G401.6 (cell line): ENCODE measurements around the gene TBX6.

Source experiments
- FAIRE-seq: peaks from 2 replicates; lab custom pipeline; 2012; peaks lifted over from hg19 to GRCh38; lab: Jason Lieb, UNC

Gene TBX6

DNA sequence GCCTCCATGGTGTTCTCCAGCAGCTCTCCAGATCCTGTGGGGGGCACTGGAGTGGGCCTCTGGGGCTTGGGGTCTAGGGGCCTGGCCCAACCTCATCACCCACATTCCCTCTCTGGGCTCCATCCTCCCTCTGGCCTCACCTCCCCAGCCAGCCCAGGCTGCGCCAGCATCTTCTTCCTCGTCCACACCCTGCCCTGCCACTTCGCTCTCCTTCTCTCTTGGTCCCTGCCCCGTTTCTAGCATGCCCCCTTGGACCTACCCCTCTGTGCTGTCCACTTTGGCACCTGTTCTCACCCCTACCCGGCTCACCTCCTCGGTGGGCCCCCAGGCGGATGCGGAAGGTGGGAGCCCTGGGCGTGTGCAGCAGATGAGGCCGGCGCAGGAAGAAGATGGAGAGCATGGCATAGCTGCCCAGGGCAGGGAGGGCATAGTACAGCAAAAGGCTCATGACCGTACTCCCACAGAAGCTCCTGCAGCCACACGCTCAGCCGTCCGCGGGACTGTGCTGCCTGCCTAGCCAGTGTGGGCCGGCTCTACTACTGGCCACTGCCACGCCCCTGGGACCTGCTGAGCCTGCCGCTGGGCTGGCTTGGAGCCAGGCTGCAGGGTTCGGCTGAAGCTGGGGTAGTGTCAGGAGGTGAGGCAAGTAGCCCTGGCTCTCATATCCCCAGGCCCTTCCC, 21.4 kb upstream of the TBX6 start, which contains the start of gene GDPD3:
GDPD3 (minus strand) TSS at position 507 of the 680 bp plus-strand sequence; CDS start at position 448, 59 bp downstream.
- no peak for FAIRE-seq

DNA sequence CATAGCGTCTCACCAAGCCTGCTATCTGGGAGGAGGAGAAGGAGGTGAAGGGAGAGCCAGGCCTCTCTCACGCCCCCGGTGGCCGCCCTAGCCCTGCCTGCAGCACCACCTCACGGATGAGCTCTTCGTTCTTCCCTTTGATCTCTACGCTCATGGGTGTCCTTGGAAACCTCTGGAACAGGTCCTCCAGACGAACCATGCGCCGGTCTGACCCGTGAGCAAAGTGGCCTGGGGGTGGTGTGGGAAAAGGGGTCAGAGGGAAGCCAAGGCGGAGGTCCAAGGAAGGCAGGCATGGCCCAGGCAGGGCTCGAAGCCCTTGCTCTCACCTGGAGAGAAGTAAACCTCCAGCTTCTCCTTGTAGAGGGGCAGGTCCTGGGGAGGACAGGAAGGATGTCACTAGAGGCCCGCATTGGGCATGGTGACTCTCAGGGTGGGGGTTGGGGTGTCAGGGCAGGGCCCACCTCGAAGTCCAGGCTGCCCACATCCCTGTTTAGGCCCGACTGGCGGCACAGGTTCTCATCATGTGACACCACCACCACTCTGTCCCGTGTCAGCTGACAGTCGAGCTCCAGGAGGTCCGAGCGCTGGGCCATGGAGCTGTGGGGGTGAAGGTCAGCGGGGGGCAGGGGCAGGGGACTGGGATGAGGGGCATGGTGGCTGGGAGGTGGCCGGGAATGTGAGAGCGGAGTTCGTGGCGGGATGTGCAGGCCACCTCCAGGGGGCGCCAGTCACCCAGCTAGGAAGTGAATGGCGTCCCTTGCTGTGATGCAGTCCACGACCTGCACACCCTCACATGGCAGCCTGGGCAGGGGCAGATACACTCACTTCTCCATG, 20.7 kb upstream of the TBX6 start:
- no peak for FAIRE-seq

- no peak for FAIRE-seq
Measured at GRCh38 chr16:30110661-30111060, 18.9 kb upstream of the TBX6 start.

- no peak for FAIRE-seq
Measured at GRCh38 chr16:30108059-30108850, 16.5 kb upstream of the TBX6 start.

DNA sequence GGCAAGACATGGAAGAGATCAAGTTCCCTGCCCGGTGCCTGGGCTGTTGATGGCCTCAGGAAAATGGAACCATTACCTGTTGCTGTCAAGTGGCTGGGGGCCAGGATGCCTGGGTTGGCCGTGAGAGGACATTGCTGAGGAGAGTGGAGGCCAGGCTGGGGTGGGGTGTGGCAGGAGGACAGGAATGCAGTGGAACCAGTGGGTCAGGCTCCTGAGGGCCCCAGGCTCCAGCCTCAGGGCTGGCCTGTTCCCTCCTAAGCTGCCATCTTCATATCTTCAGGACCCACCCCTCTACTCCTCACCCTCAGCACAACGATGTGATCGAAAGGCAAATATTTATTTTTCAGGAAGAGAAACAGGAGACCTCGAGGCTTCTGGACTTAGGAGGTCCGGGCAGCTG, 12.8 kb upstream of the TBX6 start:
- FAIRE-seq, result no peak

DNA sequence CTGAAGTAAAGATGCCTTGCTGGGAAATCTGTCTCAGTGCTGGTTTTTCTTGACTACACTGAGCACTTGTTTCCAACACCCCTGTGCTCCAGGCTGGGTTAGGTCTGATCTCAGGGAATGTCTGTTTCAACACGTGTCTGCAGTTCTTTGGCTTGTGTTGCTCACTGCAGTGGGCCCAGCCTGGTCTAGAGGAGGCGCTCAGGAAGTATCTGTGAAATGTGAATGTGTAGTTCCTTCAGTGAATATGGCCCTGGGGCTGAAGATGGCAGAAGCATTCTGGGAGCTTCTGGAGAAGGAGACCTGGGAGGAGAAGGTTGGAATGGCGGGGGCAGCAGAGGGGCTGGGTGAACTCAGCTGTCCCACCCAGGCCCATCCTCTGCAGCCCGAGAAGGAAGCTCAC, 12.4 kb upstream of the TBX6 start:
- FAIRE-seq, result no peak

DNA sequence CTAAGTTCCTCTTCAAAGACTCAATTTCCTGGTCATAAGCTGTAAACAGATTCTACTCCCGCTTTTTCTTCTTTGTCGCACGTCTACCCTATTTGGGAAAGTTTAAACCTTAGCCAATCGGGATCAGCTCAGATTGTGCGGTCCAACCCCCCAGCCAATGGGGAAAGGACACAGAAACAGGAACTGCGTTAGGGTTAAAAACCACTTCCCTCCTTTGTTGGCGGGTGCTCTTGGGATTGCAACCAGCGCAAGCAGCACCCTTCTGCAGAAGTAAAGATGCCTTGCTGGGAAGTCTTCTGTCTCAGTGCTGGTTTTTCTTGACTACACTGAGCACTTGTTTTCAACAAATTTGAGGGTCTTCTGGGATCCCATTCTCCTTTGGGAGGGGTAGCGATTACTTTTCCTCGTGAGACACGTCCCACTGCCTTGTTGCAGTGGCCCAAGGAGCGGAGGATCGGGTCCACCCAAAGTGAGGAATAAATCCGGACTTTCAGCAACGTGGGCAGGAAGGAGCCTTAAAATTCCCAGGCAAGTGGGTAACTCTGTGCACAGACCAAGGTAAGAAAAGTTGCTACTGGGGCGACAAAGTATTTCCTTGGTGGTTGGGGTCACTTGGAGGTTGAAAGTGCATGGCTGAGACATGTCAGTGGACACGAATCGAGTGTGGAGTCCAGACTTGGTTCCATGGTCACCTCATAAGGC, 5.3 kb upstream of the TBX6 start:
- no peak for FAIRE-seq

GRCh38 chr16:30096105-30096861, 4.6 kb upstream of the TBX6 start, which contains the start of gene YPEL3:
Gene YPEL3 (minus strand): TSS chr16:30096213. CDS start chr16:30095482, 731 bp downstream.
- FAIRE-seq, result no peak

DNA sequence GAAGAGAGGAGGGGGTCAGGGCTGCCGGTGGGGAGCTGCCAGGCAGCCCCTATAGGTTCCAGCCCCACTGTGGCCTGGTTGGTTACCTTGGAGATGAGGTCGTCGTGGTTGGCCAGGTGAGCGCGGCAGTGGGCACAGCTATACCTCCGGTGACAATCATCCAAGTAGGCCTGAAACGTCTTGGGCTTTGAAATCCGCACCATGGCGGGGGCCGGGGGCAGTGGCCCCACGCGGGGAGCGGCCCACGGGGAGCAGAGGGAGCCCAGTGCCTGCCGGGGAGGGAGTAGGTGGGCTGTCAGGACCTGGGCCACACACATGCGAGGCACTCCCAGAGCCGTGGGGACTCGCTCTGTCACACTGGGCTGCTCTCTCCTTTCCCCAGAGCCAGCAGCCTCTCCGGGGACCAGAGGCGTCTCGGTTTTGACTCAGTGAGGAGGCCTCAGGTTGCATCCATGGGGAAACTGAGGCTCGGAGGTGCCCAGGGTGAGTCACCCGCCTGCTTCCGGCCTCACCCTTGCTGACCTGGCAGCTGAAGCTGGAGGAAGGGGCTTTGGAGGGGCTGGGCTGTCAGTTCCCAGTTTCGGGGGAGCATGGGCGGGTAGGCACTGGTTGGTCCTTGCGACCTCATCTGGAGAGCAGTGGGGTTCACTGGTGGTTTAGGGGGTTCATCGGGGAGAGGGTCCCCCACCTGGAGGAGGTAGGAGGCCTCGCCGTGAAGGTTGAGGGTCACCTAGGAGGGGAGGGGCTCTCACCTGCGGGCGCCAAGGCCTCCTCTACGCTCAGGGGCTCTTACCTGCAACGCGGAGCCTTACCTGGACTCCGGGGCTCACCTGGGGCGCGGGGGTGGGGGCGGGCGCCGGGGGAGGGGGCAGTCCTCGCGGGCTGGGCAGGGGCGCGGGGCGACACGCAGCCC, 3.7 kb upstream of the TBX6 start:
- no peak for FAIRE-seq

DNA sequence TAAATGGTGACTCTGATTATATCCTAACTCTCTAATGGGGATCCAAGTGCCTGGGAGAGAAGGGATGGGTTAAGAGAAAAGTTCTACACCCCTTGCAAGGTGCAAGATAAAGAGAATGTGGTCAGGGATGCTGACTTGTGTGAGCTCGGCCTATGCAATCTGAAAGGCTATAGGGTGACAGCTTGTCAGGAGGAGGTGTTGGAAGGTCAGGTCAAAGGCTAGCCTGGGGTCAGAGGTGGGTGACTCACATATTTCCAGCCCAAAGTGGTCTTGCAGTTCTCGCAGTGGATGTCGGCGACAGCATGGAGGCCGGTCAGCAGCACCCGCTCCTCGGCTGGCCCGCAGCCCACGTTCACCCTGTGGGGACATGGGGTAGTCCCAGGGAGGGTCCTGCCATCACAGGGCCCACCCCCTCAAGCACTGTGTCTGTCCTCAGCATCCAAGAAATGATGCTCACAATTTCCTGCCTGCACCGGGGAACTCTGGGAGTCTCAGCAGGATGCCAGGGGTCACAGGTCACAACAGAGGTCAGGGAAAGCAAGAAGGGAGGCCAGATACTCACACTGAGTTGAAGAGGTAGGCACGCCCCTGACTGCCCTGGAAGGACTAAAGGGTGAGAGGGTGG, 2.9 kb upstream of the TBX6 start:
- no peak for FAIRE-seq

DNA sequence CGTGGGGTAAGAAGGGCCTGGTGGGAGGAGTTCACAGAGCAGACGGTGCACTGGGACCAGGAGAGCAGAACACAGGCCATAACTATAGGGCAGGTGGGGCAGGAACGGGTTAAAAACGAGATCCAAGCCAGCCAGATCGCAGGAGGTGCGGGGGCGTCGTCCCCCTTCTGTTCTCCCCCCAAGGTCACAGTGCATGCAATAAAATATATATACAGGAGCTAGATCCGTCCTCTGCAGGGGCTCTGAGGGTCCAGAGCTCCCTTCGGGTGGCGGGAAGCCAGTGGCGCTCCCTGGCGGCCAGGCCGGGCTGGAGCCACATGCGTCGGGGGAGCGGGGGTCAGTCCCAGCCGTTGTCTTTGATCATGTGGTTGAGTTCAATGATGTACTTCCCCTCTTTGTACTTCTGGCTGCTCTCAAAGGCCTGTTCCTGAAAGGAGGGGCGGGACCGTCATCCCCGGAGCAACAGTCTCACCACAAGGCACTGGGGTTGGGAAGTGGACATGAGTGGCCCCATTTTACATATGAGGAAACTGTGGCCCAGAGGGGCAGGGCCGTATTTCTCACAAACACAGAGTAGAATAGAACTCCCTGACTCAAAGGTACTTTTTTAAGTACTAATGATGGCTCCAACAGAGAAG, 768 bp upstream of the TBX6 start:
- no peak for FAIRE-seq

DNA sequence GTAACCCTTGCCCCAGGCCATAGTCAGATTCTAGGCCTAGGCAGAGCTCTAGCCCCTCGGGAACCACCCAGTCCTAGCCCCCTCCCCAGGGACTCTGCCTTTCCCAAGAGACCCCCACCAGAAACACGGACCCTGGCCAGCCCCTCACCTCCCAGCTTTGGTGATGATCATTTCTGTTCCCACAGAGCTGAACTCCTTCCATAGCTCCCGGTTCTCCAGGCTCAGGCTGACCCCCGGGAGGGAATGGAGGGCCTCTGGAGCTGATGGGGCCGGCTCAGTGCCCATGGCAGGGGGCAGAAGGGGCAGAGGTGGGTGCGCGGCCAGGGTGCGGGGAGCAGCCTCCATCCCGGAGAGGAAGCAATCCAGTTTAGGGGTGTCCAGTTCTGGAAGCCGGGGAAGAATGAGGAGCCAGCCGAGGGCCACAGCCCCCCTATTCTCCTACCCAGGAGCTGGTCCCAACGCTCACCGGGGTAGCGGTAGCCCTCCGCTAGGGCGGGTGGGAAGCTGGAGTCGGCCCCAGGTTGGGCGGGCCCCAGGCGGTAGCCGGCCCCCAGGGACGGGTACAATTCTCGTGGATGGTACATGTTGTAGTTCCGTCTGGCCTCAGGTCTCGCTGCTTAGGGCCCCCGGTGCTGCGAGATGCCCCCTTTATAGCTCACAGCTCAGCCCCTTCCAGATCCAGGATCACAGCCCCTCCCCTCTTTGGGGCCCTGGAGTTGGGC, 953 bp downstream of the TBX6 start:
- no peak for FAIRE-seq

- FAIRE-seq, result no peak
Measured at GRCh38 chr16:30088832-30089624, 2.7 kb downstream of the TBX6 start.

- FAIRE-seq, result no peak
Measured at GRCh38 chr16:30088237-30088831, 3.4 kb downstream of the TBX6 start.

GRCh38 chr16:30087181-30087898, 4.4 kb downstream of the TBX6 start:
- FAIRE-seq, result no peak

- FAIRE-seq, result no peak
Measured at GRCh38 chr16:30086291-30087140, 5.2 kb downstream of the TBX6 start.
